Cardiac muscle cell (in vitro differentiated cells and primary cell): Measurements from ENCODE around the gene ACIN1. TPM values are rescaled to one million over a fixed set of nuclear protein-coding genes. Genes with fewer than 3 reads are reported as not detected.
A peak's percentile ranks its signal among the peaks of the same experiment; 100 is the strongest.

ENCODE experiments used
- DNase-seq, 2 donors: peaks; one replicate each; pipeline versions ENCODE4 v3.0.0 to v3.0.0-alpha.2; 2010 to 2017; ENCODE audit warnings: low read depth in 1 of 2, low spot score in 1 of 2
- H3K27ac ChIP-seq: fragments of 200-600 bp; sonication (generic); 2 replicates; pipeline ENCODE4 v1.5.1; 2016
- H3K27me3 ChIP-seq: fragments of 200-600 bp; sonication (generic); 2 replicates; pipeline ENCODE4 v1.6.0; 2016; ENCODE audit warnings: control low read depth
- H3K36me3 ChIP-seq: fragments of 200-600 bp; sonication (generic); 2 replicates; pipeline ENCODE4 v1.5.1; 2016; ENCODE audit warnings: control low read depth
- H3K4me1 ChIP-seq: fragments of 200-600 bp; sonication (generic); 2 replicates; pipeline ENCODE4 v1.8.1; 2017; ENCODE audit warnings: low read depth, mild to moderate bottlenecking, mixed run types
- H3K4me3 ChIP-seq: fragments of 200-600 bp; sonication (generic); 2 replicates; pipeline ENCODE4 v1.5.1; 2016; ENCODE audit warnings: mild to moderate bottlenecking
- H3K9me3 ChIP-seq: fragments of 200-600 bp; sonication (generic); 2 replicates; pipeline ENCODE4 v1.5.1; 2017; ENCODE audit warnings: low read depth, mild to moderate bottlenecking, control low read depth
- polyA plus RNA-seq: library from polyadenylated mRNA; unstranded; fragments of >200 nt; fragmentation: Nextera tagmentation; extraction: Ambion mirVana; gene quantifications from 2 replicates; pipeline ENCODE4 v1.2.1, GENCODE V29; 2016
- total RNA-seq: library from RNA; depleted of rRNA; stranded (reverse); fragments of >200 nt; gene quantifications from 2 replicates; pipeline ENCODE4 v1.2.3, GENCODE V29; 2016
- TF ChIP-seq, protein P1 (sequence below): IDR thresholded peaks from 2 replicates; pipeline ENCODE4 v1.5.1; 2012; ENCODE audit warnings: low read depth, mild to moderate bottlenecking, low read length

ACIN1 gene
- total and polyA plus RNA-seq, 2 experiments from 2014 or later, result 41.0 to 151 TPM

DNA sequence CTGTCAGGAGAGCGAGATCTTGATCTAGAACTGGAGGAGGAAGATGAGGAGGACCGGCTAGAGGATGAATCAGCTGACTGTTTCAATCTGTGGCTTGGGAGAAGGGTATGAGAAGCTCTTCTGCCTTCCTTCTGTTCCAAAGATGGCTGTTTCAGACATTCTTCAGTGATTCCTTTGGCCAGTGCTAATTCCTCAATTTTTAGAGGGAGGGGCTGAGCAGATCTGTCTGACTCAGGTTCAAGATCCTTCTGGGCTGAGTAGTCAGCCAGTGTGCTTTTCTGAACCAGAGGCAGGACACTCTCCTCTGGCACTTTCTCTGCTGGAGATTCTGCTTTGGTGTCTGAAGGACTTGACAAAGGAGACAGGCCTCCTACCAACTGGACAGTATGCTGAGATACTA lies 15.2 kb downstream of the ACIN1 start:
- no peak overlapping the region for H3K4me3 ChIP-seq
- DNase-seq, result no peak
- H3K36me3 ChIP-seq, result peaks cover 80% of the 10 kb centered on the region
- no peaks in the 10 kb centered on the region for H3K27me3 ChIP-seq
- TF ChIP-seq, protein P1, sequence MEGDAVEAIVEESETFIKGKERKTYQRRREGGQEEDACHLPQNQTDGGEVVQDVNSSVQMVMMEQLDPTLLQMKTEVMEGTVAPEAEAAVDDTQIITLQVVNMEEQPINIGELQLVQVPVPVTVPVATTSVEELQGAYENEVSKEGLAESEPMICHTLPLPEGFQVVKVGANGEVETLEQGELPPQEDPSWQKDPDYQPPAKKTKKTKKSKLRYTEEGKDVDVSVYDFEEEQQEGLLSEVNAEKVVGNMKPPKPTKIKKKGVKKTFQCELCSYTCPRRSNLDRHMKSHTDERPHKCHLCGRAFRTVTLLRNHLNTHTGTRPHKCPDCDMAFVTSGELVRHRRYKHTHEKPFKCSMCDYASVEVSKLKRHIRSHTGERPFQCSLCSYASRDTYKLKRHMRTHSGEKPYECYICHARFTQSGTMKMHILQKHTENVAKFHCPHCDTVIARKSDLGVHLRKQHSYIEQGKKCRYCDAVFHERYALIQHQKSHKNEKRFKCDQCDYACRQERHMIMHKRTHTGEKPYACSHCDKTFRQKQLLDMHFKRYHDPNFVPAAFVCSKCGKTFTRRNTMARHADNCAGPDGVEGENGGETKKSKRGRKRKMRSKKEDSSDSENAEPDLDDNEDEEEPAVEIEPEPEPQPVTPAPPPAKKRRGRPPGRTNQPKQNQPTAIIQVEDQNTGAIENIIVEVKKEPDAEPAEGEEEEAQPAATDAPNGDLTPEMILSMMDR, result no peak
- no peak overlapping the region for H3K27ac ChIP-seq
- no peaks in the 10 kb centered on the region for H3K4me1 ChIP-seq
- no peaks in the 10 kb centered on the region for H3K9me3 ChIP-seq

DNA sequence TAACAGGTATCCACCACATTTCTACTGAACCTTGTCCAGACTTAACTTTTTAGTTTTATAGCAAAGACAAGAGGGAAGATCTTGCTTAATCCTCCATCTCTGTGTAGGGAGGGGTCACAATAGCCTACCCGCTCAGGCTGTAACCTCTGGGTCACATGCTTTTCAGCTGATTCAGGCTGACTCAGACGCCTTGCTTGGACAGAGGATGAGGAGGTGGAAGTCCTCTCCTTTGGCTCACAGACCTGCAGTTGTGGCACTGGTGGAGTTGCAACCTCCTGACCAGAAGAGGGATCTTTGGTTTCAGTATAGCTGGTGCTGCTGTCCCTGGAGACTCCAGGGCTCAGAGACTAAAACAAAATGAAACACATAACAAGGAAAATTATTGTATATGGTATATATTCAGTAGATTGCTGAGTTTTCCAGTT lies 16.2 kb downstream of the ACIN1 start:
- no peaks in the 10 kb centered on the region for H3K4me1 ChIP-seq
- no peak overlapping the region for H3K4me3 ChIP-seq
- DNase-seq, result peak in 1 of 2 donors; percentile 93
- H3K27me3 ChIP-seq, result no peaks in the 10 kb centered on the region
- H3K9me3 ChIP-seq, result no peaks in the 10 kb centered on the region
- TF ChIP-seq, protein P1, result no peak
- peaks cover 75% of the 10 kb centered on the region for H3K36me3 ChIP-seq
- H3K27ac ChIP-seq, result peak overlapping the region; percentile 7

DNA sequence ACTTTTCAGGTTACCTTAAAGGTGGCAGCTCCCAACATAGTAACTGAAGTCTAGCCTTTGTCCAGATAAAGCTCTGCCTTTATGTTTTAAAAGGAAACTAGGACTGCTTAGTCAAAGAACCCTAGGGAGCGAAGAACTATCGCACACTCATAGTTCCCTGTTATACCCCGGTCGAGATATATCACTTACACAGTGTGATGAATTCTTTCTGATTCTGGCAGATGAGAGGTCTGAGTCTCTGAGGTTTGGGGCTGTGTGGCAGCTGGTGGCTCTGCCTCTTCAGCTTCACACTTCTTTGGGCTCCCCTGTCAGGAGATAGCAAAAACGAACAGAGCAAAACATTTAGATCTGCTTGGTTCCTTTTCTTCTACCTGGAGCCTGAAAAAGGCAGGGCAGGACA lies 17.0 kb downstream of the ACIN1 start:
- Histone ChIP-seq H3K36me3 (peaks cover 69% of the 10 kb centered on the region), H3K27ac (no peak overlapping the region), H3K4me3 (no peak overlapping the region), H3K4me1 (peaks cover 4% of the 10 kb centered on the region), H3K9me3 (no peaks in the 10 kb centered on the region), H3K27me3 (no peaks in the 10 kb centered on the region)
- TF ChIP-seq, protein P1, result no peak
- DNase-seq, result no peak

DNA sequence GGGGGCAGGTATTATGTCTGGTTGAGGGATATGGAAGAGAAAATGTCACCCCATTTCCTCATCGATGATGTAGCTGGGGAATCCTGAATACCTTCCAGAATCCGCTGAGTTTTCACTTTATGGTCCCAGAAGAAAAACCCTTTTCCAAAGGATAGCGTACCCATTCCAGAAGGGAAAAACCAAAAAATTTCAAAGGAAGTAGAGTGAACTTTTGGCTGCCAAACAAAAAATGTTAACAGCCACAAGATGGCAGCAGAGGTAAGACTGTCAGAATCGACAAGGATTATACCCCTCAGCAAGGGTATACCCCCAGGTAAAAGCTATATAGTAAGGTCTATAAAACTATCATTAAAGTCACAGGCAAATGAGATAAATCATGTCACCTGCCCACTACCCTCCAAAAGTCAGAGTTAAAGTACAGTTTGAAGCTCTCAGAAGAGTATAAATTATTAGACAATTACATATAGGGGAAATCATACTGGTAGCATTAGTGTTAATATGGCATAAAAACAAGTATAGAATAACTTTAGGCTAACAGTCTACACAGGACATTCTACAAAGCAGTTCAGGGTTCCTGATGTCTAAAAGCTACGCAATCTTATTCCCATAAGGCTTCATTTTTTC lies 18.0 kb downstream of the ACIN1 start:
- Histone ChIP-seq H3K9me3 (no peaks in the 10 kb centered on the region), H3K4me3 (no peak overlapping the region), H3K4me1 (peaks cover 13% of the 10 kb centered on the region), H3K36me3 (peaks cover 65% of the 10 kb centered on the region), H3K27ac (no peak overlapping the region), H3K27me3 (no peaks in the 10 kb centered on the region)
- TF ChIP-seq, protein P1, result peak; percentile 71
- peak; percentile 52 to 53 for DNase-seq

DNA sequence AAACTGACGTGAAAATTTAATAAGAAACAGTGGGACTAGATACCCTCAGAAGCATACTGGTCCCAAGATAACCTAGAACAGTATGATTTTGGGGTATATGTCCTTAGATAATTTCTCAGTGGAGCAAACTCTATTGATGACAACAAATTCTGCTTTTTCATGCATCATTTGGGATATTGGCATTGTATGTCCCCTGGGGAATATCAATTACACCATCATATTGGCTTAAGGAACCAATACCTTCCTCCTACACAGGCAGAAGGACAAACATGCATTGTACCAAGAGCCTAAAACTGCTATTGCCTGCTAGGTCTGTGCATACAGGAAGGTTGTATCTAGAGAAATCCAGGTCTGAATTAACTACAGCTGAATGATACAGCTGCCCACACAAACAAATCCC lies 20.0 kb downstream of the ACIN1 start:
- no peak for DNase-seq
- Histone ChIP-seq H3K36me3 (peaks cover 47% of the 10 kb centered on the region), H3K4me3 (no peak overlapping the region), H3K27ac (no peak overlapping the region), H3K4me1 (peaks cover 18% of the 10 kb centered on the region), H3K9me3 (no peaks in the 10 kb centered on the region), H3K27me3 (no peaks in the 10 kb centered on the region)
- TF ChIP-seq, protein P1, result no peak
